Measurements from ENCODE around the gene MOXD1.
"Not testable (repeated sequence)": the region's sequence is repeated elsewhere in the genome, so short reads cannot be mapped to it uniquely, and the experiment has no call there.

The MOXD1 gene

DNA sequence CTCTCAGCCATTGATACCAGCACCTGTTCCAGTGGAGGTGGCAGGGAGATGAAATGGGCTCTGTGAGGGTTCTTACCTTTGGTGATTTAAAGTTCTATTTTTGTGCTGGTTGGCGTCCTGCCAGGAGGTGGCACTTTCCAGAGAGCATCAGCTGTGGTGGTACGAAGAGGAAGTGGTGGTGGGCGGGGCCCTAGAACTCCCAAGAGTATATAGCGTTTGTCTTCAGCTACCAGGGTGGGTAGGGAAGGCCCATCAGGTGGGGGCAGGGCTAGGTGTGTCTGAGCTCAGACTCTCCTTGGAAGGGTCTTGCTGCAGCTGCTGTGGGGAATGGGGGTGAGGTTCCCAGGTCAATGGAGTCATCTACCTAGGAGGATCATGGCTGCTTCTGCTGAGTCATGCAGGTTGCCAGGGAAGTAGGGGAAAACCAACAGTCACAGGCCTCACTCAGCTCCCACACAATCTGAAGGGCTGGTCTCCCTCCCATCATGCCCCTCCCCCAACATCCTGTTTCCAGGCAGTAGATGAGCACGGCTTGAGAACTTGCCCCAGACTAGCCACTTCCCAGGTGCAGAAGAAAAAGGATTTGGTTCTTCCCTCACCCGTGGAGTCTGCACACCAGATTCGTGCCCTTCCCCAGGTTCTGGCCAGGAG, 46.6 kb downstream of the MOXD1 start:
- no peak for DNase-seq (ENCODE audit: low read depth)

DNA sequence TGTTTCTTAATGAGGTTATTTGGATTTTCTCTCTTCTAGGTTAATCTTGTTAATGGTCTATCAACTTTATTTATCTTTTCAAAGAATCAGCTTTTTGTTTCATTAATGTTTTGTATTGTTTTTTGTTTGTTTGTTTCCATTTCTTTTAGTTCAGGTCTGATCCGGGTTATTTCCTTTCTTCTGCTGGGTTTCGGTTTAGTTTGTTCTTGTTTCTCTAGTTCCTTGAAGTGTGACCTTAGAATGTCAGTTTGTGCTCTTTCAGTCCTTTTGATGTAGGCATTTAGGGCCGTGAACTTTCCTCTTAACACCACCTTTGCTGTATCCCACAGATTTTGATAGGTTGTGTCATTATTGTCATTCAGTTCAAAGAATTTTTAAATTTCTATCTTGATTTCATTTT, 49.3 kb downstream of the MOXD1 start:
- DNase-seq (ENCODE audit: low read depth): not testable (repeated sequence)

DNA sequence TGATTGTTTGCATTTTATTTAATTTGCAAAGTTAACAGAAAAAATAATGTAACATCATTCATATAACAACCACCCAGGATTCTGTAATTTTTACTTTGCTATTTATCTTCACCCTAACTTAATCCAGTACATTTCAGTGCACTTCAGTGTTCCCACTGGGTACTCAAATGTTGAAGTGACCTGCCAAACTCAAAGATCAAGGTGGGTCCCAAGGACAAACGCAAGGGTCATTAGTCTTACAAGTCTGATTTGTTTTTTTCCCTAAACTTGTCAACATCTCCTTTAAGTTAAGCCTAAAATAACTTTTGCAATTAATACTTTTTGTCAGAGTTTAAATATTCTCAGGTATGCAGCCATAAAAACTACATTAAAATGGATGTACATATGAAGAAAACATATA, 53.0 kb downstream of the MOXD1 start:
- no peak for DNase-seq (ENCODE audit: low read depth)

GRCh38 chr6:132344811-132345210, 56.5 kb downstream of the MOXD1 start:
- no peak for DNase-seq (ENCODE audit: low read depth)

DNA sequence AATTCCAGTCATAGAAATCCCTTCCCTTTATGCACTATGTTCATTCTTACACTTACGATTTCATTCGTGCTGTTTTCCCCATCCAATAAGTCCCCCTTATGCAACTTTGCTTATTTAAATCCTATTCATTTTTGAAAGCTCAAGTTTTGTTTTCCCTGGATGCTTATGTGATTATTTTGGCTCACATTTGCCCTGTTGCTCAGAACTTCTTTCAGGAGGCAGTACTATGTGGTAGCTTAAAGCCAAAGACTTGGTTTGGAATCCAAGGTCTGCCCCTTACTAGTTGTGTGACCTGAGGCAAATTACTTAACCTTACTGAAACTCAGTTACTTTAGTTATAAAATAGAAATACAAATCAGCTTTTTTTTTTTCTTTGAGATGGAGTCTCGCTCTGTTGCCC, 59.6 kb downstream of the MOXD1 start:
- no peak for DNase-seq (ENCODE audit: low read depth)

- no peak for DNase-seq (ENCODE audit: low read depth)
Measured at GRCh38 chr6:132334521-132334885, 66.8 kb downstream of the MOXD1 start.

DNA sequence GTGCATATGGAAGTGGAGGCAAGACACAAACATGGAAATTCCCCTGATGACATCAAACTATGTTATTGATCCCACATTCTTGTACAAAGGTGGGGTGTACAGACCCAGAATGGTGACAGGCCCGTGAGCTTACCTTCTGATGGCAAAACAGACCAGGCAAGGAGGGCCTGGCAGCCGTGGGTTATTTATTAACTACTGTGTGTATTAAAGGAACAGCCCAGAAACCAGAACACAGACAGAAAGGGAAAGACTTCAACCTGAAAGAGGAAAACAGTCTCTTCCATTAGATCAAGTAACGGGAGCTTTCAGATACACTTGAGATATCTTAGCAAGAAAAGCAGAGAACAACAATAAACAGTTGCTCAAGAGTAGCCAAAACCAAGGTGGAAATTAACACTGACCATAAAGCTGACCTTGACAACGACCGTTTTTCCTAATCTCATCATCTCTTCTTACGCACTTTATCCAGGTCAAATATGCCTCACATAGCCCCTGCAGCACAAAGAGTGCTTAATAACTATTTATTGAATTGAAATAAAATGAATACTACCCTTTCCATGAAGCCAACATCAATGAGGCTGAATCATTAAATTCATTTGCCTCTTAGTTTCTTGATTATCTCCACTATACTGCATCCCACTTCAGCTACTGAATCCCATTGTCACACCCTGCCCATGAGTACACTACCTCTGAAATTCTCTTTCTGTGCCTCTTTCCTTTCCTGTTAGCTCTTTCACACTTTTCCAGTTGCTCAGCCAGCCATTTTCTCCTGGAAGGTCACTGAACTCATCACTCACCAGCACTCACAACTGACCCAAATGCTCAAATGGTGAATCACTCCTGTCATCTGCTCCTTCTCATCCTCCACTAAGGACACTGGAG, 67.4 kb downstream of the MOXD1 start:
- DNase-seq (ENCODE audit: low read depth): no peak

DNA sequence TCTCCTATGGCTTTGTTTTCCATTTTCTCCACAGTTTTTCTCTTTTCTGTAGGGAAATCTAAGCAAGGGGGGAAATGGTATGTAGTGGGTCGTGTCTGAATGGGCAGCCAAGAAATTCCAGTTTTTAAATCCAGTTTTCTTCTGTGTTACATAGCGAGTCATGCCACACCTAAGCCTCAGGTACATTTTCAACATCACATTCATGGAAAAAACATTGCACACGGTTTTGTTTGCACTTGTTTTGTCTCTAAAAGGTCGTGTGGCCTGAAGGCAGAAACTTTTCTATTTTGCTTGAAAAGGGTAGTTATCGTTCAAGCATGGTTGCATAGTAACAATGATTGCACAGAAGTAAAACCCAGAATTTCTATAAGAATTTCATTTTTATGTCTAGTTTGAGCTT, 70.5 kb downstream of the MOXD1 start:
- DNase-seq (ENCODE audit: low read depth): no peak

GRCh38 chr6:132322398-132322797, 78.9 kb downstream of the MOXD1 start:
- DNase-seq (ENCODE audit: low read depth): no peak

DNA sequence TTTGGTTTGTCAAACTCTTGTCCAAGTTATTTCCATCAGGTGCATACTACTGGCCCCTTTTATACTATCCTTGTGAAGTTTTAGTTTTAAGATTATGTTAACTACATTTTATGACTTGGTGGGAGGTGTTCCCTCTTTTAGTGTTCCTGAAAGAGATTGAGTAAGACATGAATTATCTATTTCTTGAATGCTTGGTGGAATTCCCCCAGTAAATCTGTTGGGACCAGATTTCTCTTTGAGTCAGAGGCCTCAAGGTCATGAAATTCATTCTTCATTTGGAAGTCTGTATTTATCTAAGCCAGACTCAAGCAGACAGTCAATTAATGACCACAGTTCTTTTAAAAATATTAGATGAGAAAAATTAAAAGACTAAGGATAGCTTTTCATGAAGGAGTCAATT, 81.3 kb downstream of the MOXD1 start:
- no peak for DNase-seq (ENCODE audit: low read depth)

DNA sequence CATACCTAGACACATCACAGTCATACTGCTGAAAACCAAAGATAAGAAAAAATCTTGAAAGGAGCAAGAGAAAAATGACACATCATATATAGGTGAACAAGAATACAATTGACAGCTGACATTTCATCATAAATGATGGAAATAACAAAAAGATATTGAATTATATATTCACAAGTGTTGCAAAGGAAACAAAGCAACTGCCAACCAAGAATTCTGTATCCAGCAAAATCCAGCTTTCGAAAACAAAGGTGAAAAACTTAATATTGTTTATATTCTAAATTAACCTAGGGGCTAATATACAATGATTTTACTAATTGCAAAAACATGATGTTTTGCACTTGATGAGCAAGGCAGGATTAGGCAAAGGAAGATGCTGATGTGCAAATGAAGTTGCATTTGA, 84.3 kb downstream of the MOXD1 start:
- no peak for DNase-seq (ENCODE audit: low read depth)

DNA sequence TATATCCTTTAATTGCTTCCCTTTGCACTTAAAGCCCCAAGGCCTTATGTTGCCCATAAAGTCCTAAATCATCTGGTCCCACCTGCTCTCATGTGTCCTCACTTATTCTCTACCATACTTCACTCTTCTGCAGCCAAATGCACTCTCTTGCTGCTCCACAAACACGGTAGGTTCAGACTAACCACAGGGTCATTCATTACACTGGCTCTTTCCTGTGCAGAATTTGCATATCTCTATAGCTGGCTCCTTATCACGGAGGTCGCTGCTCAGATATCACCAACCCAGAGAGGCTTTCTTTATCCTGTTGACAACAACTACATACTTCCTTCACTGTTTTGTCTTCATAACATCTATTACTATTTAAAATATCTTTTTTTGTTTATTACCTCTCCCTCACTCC, 86.8 kb downstream of the MOXD1 start:
- no peak for DNase-seq (ENCODE audit: low read depth)

- DNase-seq (ENCODE audit: low read depth): no peak
Measured at GRCh38 chr6:132310921-132311320, 90.4 kb downstream of the MOXD1 start.

DNA sequence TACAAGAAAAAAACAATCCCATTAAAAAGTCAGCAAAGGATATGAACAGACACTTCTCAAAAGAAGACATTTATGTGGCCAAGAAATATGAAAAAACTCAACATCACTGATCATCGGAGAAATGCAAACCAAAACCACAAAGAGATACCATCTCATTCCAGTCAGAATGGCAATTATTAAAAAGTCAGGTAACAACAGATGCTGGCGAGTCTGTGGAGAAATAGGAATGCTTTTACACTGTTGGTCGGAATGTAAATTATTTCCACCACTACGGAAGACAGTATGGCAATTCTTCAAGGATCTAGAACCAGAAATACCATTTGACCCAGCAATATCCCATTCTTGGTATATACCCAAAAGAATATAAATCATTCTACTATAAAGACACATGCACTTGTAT, 91.1 kb downstream of the MOXD1 start:
- not testable (repeated sequence) for DNase-seq (ENCODE audit: low read depth)

GRCh38 chr6:132304891-132305305, 96.4 kb downstream of the MOXD1 start:
- no peak for DNase-seq (ENCODE audit: low read depth)

DNA sequence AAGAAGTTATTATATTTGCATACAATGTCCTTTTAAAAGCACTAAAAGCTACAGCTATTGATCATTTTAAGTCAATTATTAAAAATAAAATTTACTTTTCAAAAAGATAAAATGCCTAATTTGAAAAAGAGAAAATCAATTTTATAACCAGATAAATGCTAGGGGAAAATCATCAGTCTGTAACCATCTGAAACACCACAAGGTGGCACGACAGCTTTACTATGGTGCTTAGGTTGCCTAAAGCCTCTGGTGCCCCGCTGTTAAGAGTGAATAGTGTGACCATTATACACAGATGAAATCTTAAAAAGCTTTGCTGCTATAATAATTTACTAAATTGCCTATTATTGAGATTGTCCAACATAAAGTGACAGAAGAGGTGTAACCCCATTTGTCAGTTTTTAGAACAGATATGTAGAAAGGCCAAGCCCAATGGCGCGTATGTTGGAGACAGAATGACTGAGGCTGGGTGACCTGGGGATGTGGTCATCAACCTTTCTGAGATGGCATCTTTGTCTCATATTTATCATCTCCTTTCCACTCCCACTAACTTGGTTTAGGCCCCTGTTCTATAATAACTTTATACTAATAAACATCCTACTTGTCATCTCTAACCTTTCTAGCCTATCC, 100.8 kb downstream of the MOXD1 start:
- no peak for DNase-seq (ENCODE audit: low read depth)

- no peak for DNase-seq (ENCODE audit: low read depth)
Measured at GRCh38 chr6:132298344-132298949, 102.8 kb downstream of the MOXD1 start.

- no peak for DNase-seq (ENCODE audit: low read depth)
Measured at GRCh38 chr6:132289756-132290155, 111.5 kb downstream of the MOXD1 start.

GRCh38 chr6:132287101-132287500, 114.2 kb downstream of the MOXD1 start:
- DNase-seq (ENCODE audit: low read depth): no peak

DNA sequence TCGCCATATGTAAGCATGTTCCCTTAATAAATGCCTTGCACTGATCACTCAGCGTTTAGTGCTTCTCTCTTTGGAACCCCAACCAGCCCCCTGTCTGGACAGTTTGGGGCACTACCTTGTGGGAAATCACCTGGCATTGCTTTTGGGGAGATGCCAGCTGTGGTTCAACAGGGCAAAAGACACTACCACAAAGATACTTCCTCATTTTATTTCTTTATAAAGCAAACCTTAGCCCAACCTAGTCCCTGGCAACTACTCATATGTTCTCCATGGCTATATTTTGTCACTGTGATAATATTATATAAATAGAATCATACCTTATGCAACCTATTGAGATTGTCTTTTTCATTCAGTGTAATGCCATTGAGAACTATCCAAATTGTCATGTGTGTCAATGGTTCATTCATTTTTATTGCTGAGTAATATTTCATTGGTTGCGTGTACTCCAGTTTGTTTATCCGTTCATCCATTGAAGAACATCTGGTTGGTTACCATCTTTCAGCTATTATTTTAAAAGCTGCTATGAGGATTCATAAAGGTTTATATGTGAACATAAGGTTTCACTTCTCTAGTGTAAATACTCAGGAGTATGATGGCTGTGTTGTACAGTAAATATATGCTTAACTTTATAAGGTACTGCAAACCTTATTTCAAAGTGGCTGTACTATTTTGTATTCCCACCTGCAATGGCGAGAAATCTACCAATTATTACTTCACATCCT, 114.8 kb downstream of the MOXD1 start:
- no peak for DNase-seq (ENCODE audit: low read depth)

DNA sequence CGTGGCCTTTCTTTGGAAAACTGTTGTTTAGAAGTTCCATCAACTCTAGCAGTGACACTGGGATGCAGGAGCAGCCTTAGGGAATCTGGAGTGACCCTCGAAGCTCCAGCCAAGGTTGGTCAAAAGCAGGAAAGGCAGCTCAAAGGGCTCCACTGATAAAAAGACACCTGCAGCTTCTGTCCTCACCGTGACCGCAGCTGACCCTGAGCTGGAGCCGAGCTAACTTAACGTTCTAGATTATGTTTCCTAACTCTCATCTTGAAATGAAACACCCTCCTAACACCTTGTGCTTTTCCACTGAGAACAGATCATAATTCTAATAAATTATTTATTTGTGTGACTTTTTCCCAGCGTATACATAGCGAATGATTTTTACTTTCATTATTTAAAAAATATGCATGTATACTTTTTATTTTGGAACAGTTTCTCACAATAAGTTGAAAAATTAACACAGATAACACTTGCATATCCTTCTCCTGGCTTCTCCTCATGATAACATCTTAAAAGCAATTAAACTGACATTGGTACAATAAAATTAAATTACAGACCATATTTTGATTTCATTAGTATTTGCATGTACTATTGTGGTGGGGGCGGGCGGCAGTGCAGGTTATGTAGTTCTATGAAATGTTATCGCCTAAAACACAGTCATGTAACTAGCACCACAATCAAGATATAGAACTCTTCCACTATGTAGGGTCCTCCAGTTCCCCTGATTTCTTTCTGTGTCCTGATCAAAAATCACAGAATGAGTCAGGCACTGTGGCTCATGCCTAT, 116.1 kb downstream of the MOXD1 start:
- DNase-seq (ENCODE audit: low read depth): no peak

All from activated T-helper 9 cell treated with anti-CD3 and anti-CD28 coated beads, Interleukin-2, amount 50 U/mL, for 16 hours (primary cell).